ENCODE measurements around the gene BBS7.

BBS7 gene

GRCh38 chr4:121869841-121870822 lies at the start of gene BBS7:
TSS of gene BBS7 (minus strand) at chr4:121870474. CDS start at chr4:121870313, 161 bp downstream.
- DNase-seq (ENCODE audit: low spot score) (peak; percentile 86), FAIRE-seq (peak; percentile 88)

- FAIRE-seq (no peak), DNase-seq (ENCODE audit: low spot score) (no peak)
Observed at GRCh38 chr4:121913667-121914066, 43.4 kb upstream of the BBS7 start.

GRCh38 chr4:121908346-121908745 lies 38.1 kb upstream of the BBS7 start:
- DNase-seq (ENCODE audit: low spot score) (no peak), FAIRE-seq (no peak)

- peak; percentile 48 for FAIRE-seq
- peak; percentile 18 for DNase-seq (ENCODE audit: low spot score)
Observed at GRCh38 chr4:121900132-121900983, 30.1 kb upstream of the BBS7 start.

- no peak for DNase-seq (ENCODE audit: low spot score)
- FAIRE-seq = no peak
Observed at GRCh38 chr4:121898150-121898549, 27.9 kb upstream of the BBS7 start.

GRCh38 chr4:121888134-121888533 lies 17.9 kb upstream of the BBS7 start:
- DNase-seq (ENCODE audit: low spot score) (no peak), FAIRE-seq (no peak)

- no peak for FAIRE-seq
- no peak for DNase-seq (ENCODE audit: low spot score)
Observed at GRCh38 chr4:121885115-121885514, 14.8 kb upstream of the BBS7 start.

- no peak for DNase-seq (ENCODE audit: low spot score)
- no peak for FAIRE-seq
Observed at GRCh38 chr4:121881158-121881557, 10.9 kb upstream of the BBS7 start.

- FAIRE-seq (no peak), DNase-seq (ENCODE audit: low spot score) (no peak)
Observed at GRCh38 chr4:121879135-121879534, 8.9 kb upstream of the BBS7 start.

GRCh38 chr4:121877041-121877773 lies 6.9 kb upstream of the BBS7 start:
- FAIRE-seq = no peak
- DNase-seq (ENCODE audit: low spot score) = no peak

GRCh38 chr4:121876070-121876469 lies 5.8 kb upstream of the BBS7 start:
- no peak for FAIRE-seq
- no peak for DNase-seq (ENCODE audit: low spot score)

GRCh38 chr4:121875652-121876051 lies 5.4 kb upstream of the BBS7 start:
- FAIRE-seq (no peak), DNase-seq (ENCODE audit: low spot score) (no peak)

- DNase-seq (ENCODE audit: low spot score) = no peak
- FAIRE-seq = no peak
Observed at GRCh38 chr4:121873604-121874003, 3.3 kb upstream of the BBS7 start.

- no peak for FAIRE-seq
Observed at GRCh38 chr4:121863799-121864198, 6.5 kb downstream of the BBS7 start.

GRCh38 chr4:121861426-121861825 lies 8.8 kb downstream of the BBS7 start:
- DNase-seq (ENCODE audit: low spot score) (no peak), FAIRE-seq (no peak)

More at GRCh38 chr4:121863799-121864198, 6.5 kb downstream of the BBS7 start:
- DNase-seq (ENCODE audit: low spot score) = no peak

- FAIRE-seq = no peak
- DNase-seq (ENCODE audit: low spot score) = no peak
Observed at GRCh38 chr4:121860121-121860520, 10.2 kb downstream of the BBS7 start.

GRCh38 chr4:121851354-121851753 lies 18.9 kb downstream of the BBS7 start:
- DNase-seq (ENCODE audit: low spot score) (no peak), FAIRE-seq (no peak)

- FAIRE-seq = no peak
- DNase-seq (ENCODE audit: low spot score) = no peak
Observed at GRCh38 chr4:121846662-121847061, 23.6 kb downstream of the BBS7 start.

GRCh38 chr4:121842862-121843261 lies 27.4 kb downstream of the BBS7 start:
- no peak for FAIRE-seq

GRCh38 chr4:121838136-121838535 lies 32.1 kb downstream of the BBS7 start:
- DNase-seq (ENCODE audit: low spot score) (no peak), FAIRE-seq (no peak)

More at GRCh38 chr4:121842862-121843261, 27.4 kb downstream of the BBS7 start:
- DNase-seq (ENCODE audit: low spot score) = no peak

- FAIRE-seq (no peak), DNase-seq (ENCODE audit: low spot score) (no peak)
Observed at GRCh38 chr4:121829511-121829910, 40.8 kb downstream of the BBS7 start.

Data from RCC 7860 (cell line).